GM10847 (cell line): ENCODE measurements around the gene RASGRP4.

Experiments
- POLR2A ChIP-seq: IDR thresholded peaks from 2 replicates; pipeline ENCODE4 v1.6.1; 2011; ENCODE audit not compliant: insufficient read length; ENCODE audit errors: extremely low read depth

RASGRP4 gene

GRCh38 chr19:38425810-38426466, at the start of gene RASGRP4:
RASGRP4 (minus strand) TSS chr19:38426219; CDS start chr19:38426091, 128 bp downstream.
- TF ChIP-seq POLR2A: no peak

- no peak for TF ChIP-seq POLR2A
Measured at GRCh38 chr19:38475176-38475575, 49.2 kb upstream of the RASGRP4 start.

GRCh38 chr19:38473201-38473600, 47.2 kb upstream of the RASGRP4 start:
- no peak for TF ChIP-seq POLR2A

GRCh38 chr19:38470788-38471480, 44.9 kb upstream of the RASGRP4 start:
- TF ChIP-seq POLR2A: no peak

- no peak for TF ChIP-seq POLR2A
Measured at GRCh38 chr19:38469151-38469550, 43.1 kb upstream of the RASGRP4 start.

GRCh38 chr19:38467541-38468525, 41.8 kb upstream of the RASGRP4 start:
- TF ChIP-seq POLR2A: no peak

- TF ChIP-seq POLR2A: no peak
Measured at GRCh38 chr19:38466050-38466449, 40.0 kb upstream of the RASGRP4 start.

- TF ChIP-seq POLR2A: no peak
Measured at GRCh38 chr19:38464421-38465082, 38.5 kb upstream of the RASGRP4 start.

GRCh38 chr19:38463365-38463764, 37.3 kb upstream of the RASGRP4 start:
- no peak for TF ChIP-seq POLR2A

- TF ChIP-seq POLR2A: no peak
Measured at GRCh38 chr19:38458991-38459390, 33.0 kb upstream of the RASGRP4 start.

- no peak for TF ChIP-seq POLR2A
Measured at GRCh38 chr19:38457690-38458405, 31.8 kb upstream of the RASGRP4 start.

GRCh38 chr19:38457202-38457601, 31.2 kb upstream of the RASGRP4 start:
- TF ChIP-seq POLR2A: no peak

- no peak for TF ChIP-seq POLR2A
Measured at GRCh38 chr19:38455031-38455430, 29.0 kb upstream of the RASGRP4 start.

GRCh38 chr19:38453596-38453995, 27.6 kb upstream of the RASGRP4 start:
- TF ChIP-seq POLR2A: no peak

GRCh38 chr19:38452430-38453366, 26.7 kb upstream of the RASGRP4 start:
- TF ChIP-seq POLR2A: no peak
